Endothelial cell of umbilical vein (primary cell): ENCODE data around the gene DPF3. TPM values are rescaled to one million over a fixed set of nuclear protein-coding genes. Genes with fewer than 3 reads are reported as not detected.

Experiments
- BruUV-seq: library from RNA; stranded (reverse); fragments of 400-500 nt; replicated peaks from 2 replicates; lab custom pipeline; 2021; lab: Mats Ljungman, UMichigan
- CTCF ChIA-PET: fragments of 300-600, 350-600 bp; sonication (Branson Sonifier 250); formaldehyde crosslinking; loops from one replicate; lab custom pipeline; 2021; ENCODE audit warnings: antibody characterized with exemption, inconsistent platforms; lab: Charles Lee
- POLR2A ChIA-PET: fragments of 300-600, 350-600 bp; sonication (Branson Sonifier 250); formaldehyde crosslinking; loops from one replicate; lab custom pipeline; 2021; ENCODE audit warnings: antibody characterized with exemption, inconsistent platforms; lab: Charles Lee
- DNase-seq: peaks from one replicate; pipeline ENCODE4 v3.0.0-alpha.2; 2011; ENCODE audit warnings: low read depth, low spot score
- FAIRE-seq: peaks from 2 replicates; lab custom pipeline; 2011; peaks lifted over from hg19 to GRCh38; lab: Jason Lieb, UNC
- H2AFZ ChIP-seq: 2 replicates; pipeline ENCODE4 v1.6.0; 2012; ENCODE audit warnings: low read depth, low read length, control low read depth, inconsistent platforms
- H3K27ac ChIP-seq: 2 replicates; pipeline ENCODE4 v1.5.1; 2011; ENCODE audit warnings: low read depth, mild to moderate bottlenecking, control low read depth, low read length, moderate library complexity; ENCODE audit not compliant: insufficient read depth
- H3K27me3 ChIP-seq, 2 experiments: 2 replicates each; pipeline versions ENCODE4 v1.6.0 to v1.6.1; 2011; ENCODE audit warnings: low read length in 2 of 2, mixed read lengths in 1 of 2; ENCODE audit not compliant: control insufficient read depth in 2 of 2, insufficient read depth in 2 of 2
- H3K36me3 ChIP-seq, 2 experiments: 2 replicates in 1 of 2; 3 replicates in 1 of 2; pipeline ENCODE4 v1.5.1; 2011; ENCODE audit warnings: low read length in 2 of 2, mild to moderate bottlenecking in 1 of 2, moderate library complexity in 1 of 2; ENCODE audit not compliant: control insufficient read depth in 2 of 2, insufficient read depth in 2 of 2; ENCODE audit errors: extremely low read depth in 1 of 2
- H3K4me1 ChIP-seq: 3 replicates; pipeline ENCODE4 v1.5.1; 2011; ENCODE audit warnings: mild to moderate bottlenecking, low read length; ENCODE audit not compliant: control insufficient read depth, insufficient read depth; ENCODE audit errors: extremely low read depth
- H3K4me2 ChIP-seq: 2 replicates; pipeline ENCODE4 v1.6.1; 2011; ENCODE audit warnings: low read length, control low read depth, mixed read lengths; ENCODE audit not compliant: insufficient read depth
- H3K4me3 ChIP-seq, 3 experiments: fragments of 200-600 bp in 1 of 3; sonication (generic), shearing (Covaris generic) in 1 of 3; replicated peaks in 1 of 3; 2 replicates each; pipeline ENCODE4 v1.5.1; 2011 to 2016; ENCODE audit warnings: control low read depth in 3 of 3, low read length in 3 of 3, mild to moderate bottlenecking in 2 of 3, inconsistent platforms in 1 of 3, low read depth in 1 of 3, moderate library complexity in 1 of 3; ENCODE audit not compliant: insufficient read depth in 1 of 3
- H3K79me2 ChIP-seq: 2 replicates; pipeline ENCODE4 v1.6.0; 2012; ENCODE audit warnings: low read length, inconsistent platforms; ENCODE audit not compliant: control insufficient read depth, insufficient read depth
- H3K9ac ChIP-seq: replicated peaks from 2 replicates; pipeline ENCODE3; 2011; ENCODE audit warnings: low read length, control low read depth; ENCODE audit not compliant: insufficient read depth; ENCODE audit errors: extremely low read depth
- H3K9me1 ChIP-seq: replicated peaks from 3 replicates; pipeline ENCODE4 v1.6.0; 2011; ENCODE audit warnings: mild to moderate bottlenecking, low read length; ENCODE audit not compliant: control insufficient read depth, insufficient read depth; ENCODE audit errors: extremely low read depth
- H3K9me3 ChIP-seq: replicated peaks from 2 replicates; pipeline ENCODE4 v1.5.1; 2012; ENCODE audit warnings: low read length, inconsistent platforms; ENCODE audit not compliant: control insufficient read depth, insufficient read depth
- H4K20me1 ChIP-seq: replicated peaks from 2 replicates; pipeline ENCODE3; 2011; ENCODE audit warnings: mild to moderate bottlenecking, low read length; ENCODE audit not compliant: control insufficient read depth, insufficient read depth; ENCODE audit errors: extremely low read depth
- EZH2 ChIP-seq: IDR thresholded peaks from 2 replicates; pipeline ENCODE4 v1.6.1; 2012; ENCODE audit warnings: borderline replicate concordance, low read depth, mild to moderate bottlenecking, moderate library complexity, low read length, inconsistent platforms; ENCODE audit not compliant: severe bottlenecking
- FOS ChIP-seq: IDR thresholded peaks from 2 replicates; pipeline ENCODE4 v1.6.1; 2011; ENCODE audit warnings: mild to moderate bottlenecking, low read length, moderate library complexity, borderline replicate concordance; ENCODE audit not compliant: insufficient read depth
- GATA2 ChIP-seq: IDR thresholded peaks from 2 replicates; pipeline ENCODE4 v1.7.0; 2011; ENCODE audit warnings: low read depth, mild to moderate bottlenecking, moderate library complexity, mixed read lengths, low read length; ENCODE audit not compliant: insufficient read length, insufficient read depth
- JUN ChIP-seq: IDR thresholded peaks from 2 replicates; pipeline ENCODE4 v1.6.1; 2011; ENCODE audit warnings: borderline replicate concordance, low read depth; ENCODE audit not compliant: insufficient read length, insufficient read depth
- MYC ChIP-seq: IDR thresholded peaks from one replicate; pipeline ENCODE4 v1.6.1; 2011; ENCODE audit warnings: mild to moderate bottlenecking, low read depth, low read length
- POLR2A ChIP-seq: IDR thresholded peaks from 2 replicates; pipeline ENCODE4 v1.6.1; 2012; ENCODE audit warnings: low read depth, mild to moderate bottlenecking, control low read depth, low read length
- POLR2AphosphoS5 ChIP-seq: IDR thresholded peaks from 2 replicates; pipeline ENCODE4 v1.6.1; 2012; ENCODE audit warnings: low read depth, mild to moderate bottlenecking, control low read depth, low read length, moderate library complexity; ENCODE audit not compliant: insufficient read depth
- dilution Hi-C: fragments of 300-500 bp; cut with MboI; formaldehyde crosslinking; loops from one replicate; pipeline ENCODE4 v1.15.0; 2019; ENCODE audit warnings: low sequenced_read_pairs; ENCODE audit not compliant: extremely low pct_ligation_motif_present
- intact Hi-C: fragments of 100-400 bp; cut with micrococcal nuclease; formaldehyde crosslinking; loops from one replicate; pipeline ENCODE4 v1.10.0; 2022
- polyA plus RNA-seq, 4 experiments: library from polyadenylated mRNA; depleted of rRNA in 3 of 4; stranded (reverse) in 3 of 4; unstranded in 1 of 4; fragments of >200 nt; gene quantifications; 2 replicates each; pipeline versions ENCODE4 v1.2.1 to v1.2.3, GENCODE V29; 2011 to 2012; ENCODE audit warnings: missing spikeins in 1 of 4
- total RNA-seq: library from RNA; stranded (reverse); gene quantifications from 2 replicates; pipeline ENCODE4 v1.2.3, GENCODE V29; 2021
- TF ChIP-seq, protein P1 (sequence below): IDR thresholded peaks from 2 replicates; pipeline ENCODE4 v1.6.1; 2011; ENCODE audit not compliant: insufficient read depth, insufficient read length
- TF ChIP-seq, protein P2 (sequence below), 2 donors: IDR thresholded peaks; 1 replicate in 1 of 2; 2 replicates in 1 of 2; pipeline ENCODE4 v1.5.1; 2011; ENCODE audit warnings: low read length in 2 of 2, mild to moderate bottlenecking in 2 of 2, moderate library complexity in 2 of 2, control low read depth in 1 of 2, inconsistent platforms in 1 of 2, low read depth in 1 of 2; ENCODE audit not compliant: insufficient read depth in 1 of 2; ENCODE audit errors: extremely low read depth in 1 of 2

The DPF3 gene
- total and polyA plus RNA-seq, 2 donors (not counting 3 experiments of a cell fraction or from before 2014, with no cell fraction given) = 2.4 to 3.5 TPM

DNA sequence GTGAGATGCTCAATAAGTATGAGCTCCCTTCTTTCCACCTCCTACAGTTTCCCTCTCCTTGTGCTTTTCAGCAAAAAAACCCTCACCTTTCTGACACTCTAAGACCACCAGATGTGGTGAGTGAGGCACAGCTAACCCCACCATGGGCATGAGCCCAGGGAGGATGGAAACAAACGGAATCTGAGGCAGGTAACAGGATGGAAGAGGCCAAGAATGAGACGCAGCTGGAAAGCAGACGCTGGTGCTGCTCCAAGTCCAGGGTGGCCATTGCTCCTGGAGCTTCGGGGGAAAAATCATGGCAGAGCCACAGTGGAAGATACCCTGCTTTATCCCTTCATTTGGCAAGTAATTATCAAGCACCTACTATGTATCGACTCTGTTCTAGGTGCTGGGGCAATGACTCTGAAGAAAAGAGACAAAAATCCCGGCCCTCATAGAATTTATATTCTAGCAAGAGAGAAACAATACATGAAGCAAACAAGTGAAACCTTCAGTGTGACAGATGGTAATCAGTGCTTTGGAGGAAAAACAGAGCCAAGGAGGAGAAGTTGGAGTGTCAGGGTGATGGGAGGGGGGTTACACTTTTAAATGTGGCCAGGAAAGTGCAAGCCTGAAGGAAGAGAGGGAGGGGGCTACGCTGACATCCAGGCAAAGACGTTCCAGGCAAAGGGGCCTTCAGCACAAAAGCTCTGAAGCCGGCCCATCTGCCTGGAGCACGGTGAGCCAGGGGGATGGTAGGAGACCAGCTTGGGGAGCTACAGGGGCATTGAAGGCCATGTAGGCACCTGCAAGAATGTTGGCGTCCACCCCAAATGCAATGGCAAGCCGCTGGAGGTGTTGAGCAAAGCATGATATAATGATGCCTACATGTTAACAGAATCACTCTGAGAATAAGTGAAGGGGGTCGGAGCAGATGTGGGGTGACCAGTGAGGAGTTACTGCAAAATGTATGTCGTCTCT, 154.2 kb downstream of the DPF3 start:
- ChIA-PET POLR2A (no interaction called here), CTCF (no interaction called here)
- Histone ChIP-seq H3K9ac (no peak overlapping the region), H2AFZ (no peak overlapping the region), H3K9me1 (no peaks in the 10 kb centered on the region), H3K27me3 (no peaks in the 10 kb centered on the region), H3K79me2 (no peaks in the 10 kb centered on the region), H3K4me3 (no peak overlapping the region), H3K4me2 (no peak overlapping the region), H3K4me1 (peaks cover 9% of the 10 kb centered on the region), H3K36me3 (no peaks in the 10 kb centered on the region), H3K9me3 (no peaks in the 10 kb centered on the region), H3K27ac (no peak overlapping the region), H4K20me1 (no peaks in the 10 kb centered on the region)
- intact Hi-C loops (loop anchor here (10.0 kb wide), 1 partner anchor 225 kb away; no protein-coding TSS in a partner anchor), dilution Hi-C loops (no loop called here)
- TF ChIP-seq, protein P1, sequence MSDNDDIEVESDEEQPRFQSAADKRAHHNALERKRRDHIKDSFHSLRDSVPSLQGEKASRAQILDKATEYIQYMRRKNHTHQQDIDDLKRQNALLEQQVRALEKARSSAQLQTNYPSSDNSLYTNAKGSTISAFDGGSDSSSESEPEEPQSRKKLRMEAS = no peak
- TF ChIP-seq POLR2A = no peak
- TF ChIP-seq, protein P2, sequence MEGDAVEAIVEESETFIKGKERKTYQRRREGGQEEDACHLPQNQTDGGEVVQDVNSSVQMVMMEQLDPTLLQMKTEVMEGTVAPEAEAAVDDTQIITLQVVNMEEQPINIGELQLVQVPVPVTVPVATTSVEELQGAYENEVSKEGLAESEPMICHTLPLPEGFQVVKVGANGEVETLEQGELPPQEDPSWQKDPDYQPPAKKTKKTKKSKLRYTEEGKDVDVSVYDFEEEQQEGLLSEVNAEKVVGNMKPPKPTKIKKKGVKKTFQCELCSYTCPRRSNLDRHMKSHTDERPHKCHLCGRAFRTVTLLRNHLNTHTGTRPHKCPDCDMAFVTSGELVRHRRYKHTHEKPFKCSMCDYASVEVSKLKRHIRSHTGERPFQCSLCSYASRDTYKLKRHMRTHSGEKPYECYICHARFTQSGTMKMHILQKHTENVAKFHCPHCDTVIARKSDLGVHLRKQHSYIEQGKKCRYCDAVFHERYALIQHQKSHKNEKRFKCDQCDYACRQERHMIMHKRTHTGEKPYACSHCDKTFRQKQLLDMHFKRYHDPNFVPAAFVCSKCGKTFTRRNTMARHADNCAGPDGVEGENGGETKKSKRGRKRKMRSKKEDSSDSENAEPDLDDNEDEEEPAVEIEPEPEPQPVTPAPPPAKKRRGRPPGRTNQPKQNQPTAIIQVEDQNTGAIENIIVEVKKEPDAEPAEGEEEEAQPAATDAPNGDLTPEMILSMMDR (IDR thresholded peaks at IDR 0.05; ENCODE audit: extremely low read depth in 1 of 2, insufficient read depth in 1 of 2, low read depth in 1 of 2, low read length in 2 of 2) = no peak
- no peak for TF ChIP-seq EZH2
- TF ChIP-seq GATA2 = no peak
- TF ChIP-seq JUN = no peak
- TF ChIP-seq FOS = no peak
- TF ChIP-seq POLR2AphosphoS5 = no peak
- no peak for TF ChIP-seq MYC
- FAIRE-seq (no peak), DNase-seq (no peak)
- no TSS peak for BruUV-seq
